ENCODE data around the gene INPP4A.

Gene INPP4A

GRCh38 chr2:98577313-98577712 is 132.7 kb downstream of the INPP4A start:
- Histone ChIP-seq H3K36me3 (peaks cover 98% of the 10 kb centered on the region), H3K27me3 (no peaks in the 10 kb centered on the region), H3K4me3 (ENCODE audit: low read depth in 1 of 2, low read length in 1 of 2) (no peak overlapping the region), H3K27ac (no peak overlapping the region), H3K4me1 (ENCODE audit: control insufficient read depth in 1 of 2, insufficient read depth in 1 of 2, low read depth in 1 of 2, low read length in 1 of 2) (no peaks in the 10 kb centered on the region), H3K9me3 (no peaks in the 10 kb centered on the region)
- TF ChIP-seq CTCF (IDR thresholded peaks at IDR 0.05) = no peak

GRCh38 chr2:98578231-98578630 is 133.6 kb downstream of the INPP4A start:
- H3K9me3 ChIP-seq = no peaks in the 10 kb centered on the region
- H3K27ac ChIP-seq = no peak overlapping the region
- H3K4me1 ChIP-seq (ENCODE audit: control insufficient read depth in 1 of 2, insufficient read depth in 1 of 2, low read depth in 1 of 2, low read length in 1 of 2) = no peaks in the 10 kb centered on the region
- peaks cover 98% of the 10 kb centered on the region for H3K36me3 ChIP-seq
- H3K27me3 ChIP-seq = no peaks in the 10 kb centered on the region
- H3K4me3 ChIP-seq (ENCODE audit: low read depth in 1 of 2, low read length in 1 of 2) = no peak overlapping the region
- TF ChIP-seq CTCF (IDR thresholded peaks at IDR 0.05) = no peak

- H3K27me3 ChIP-seq = no peaks in the 10 kb centered on the region
- no peak overlapping the region for H3K27ac ChIP-seq
- H3K4me1 ChIP-seq (ENCODE audit: control insufficient read depth in 1 of 2, insufficient read depth in 1 of 2, low read depth in 1 of 2, low read length in 1 of 2) = no peaks in the 10 kb centered on the region
- H3K4me3 ChIP-seq (ENCODE audit: low read depth in 1 of 2, low read length in 1 of 2) = no peak overlapping the region
- no peak for TF ChIP-seq CTCF (IDR thresholded peaks at IDR 0.05)
- H3K36me3 ChIP-seq = peaks cover 98% of the 10 kb centered on the region
- H3K9me3 ChIP-seq = no peaks in the 10 kb centered on the region
These were observed 135.3 kb downstream of the INPP4A start for GRCh38 chr2:98579926-98580325.

GRCh38 chr2:98580656-98581284 is 136.1 kb downstream of the INPP4A start:
- H3K36me3 ChIP-seq = peaks cover 98% of the 10 kb centered on the region
- no peaks in the 10 kb centered on the region for H3K4me1 ChIP-seq (ENCODE audit: control insufficient read depth in 1 of 2, insufficient read depth in 1 of 2, low read depth in 1 of 2, low read length in 1 of 2)
- H3K27me3 ChIP-seq = no peaks in the 10 kb centered on the region
- no peak overlapping the region for H3K4me3 ChIP-seq (ENCODE audit: low read depth in 1 of 2, low read length in 1 of 2)
- no peak overlapping the region for H3K27ac ChIP-seq
- TF ChIP-seq CTCF (IDR thresholded peaks at IDR 0.05) = no peak
- H3K9me3 ChIP-seq = no peaks in the 10 kb centered on the region

- no peak for TF ChIP-seq CTCF (IDR thresholded peaks at IDR 0.05)
- Histone ChIP-seq H3K27me3 (no peaks in the 10 kb centered on the region), H3K4me3 (ENCODE audit: low read depth in 1 of 2, low read length in 1 of 2) (no peak overlapping the region), H3K4me1 (ENCODE audit: control insufficient read depth in 1 of 2, insufficient read depth in 1 of 2, low read depth in 1 of 2, low read length in 1 of 2) (no peaks in the 10 kb centered on the region), H3K27ac (no peak overlapping the region), H3K9me3 (no peaks in the 10 kb centered on the region), H3K36me3 (peaks cover 96% of the 10 kb centered on the region)
These were observed 137.9 kb downstream of the INPP4A start for GRCh38 chr2:98582523-98582922.

All from neutrophil (primary cell).